H1 (cell line): ENCODE measurements around the gene NADK. TPM values are rescaled to one million over a fixed set of nuclear protein-coding genes. Genes with fewer than 3 reads are reported as not detected.

ENCODE experiments used
- CTCF ChIA-PET: fragments of 300-600 bp; sonication (Branson Sonifier 250); formaldehyde crosslinking; loops from one replicate; lab custom pipeline; 2021; ENCODE audit not compliant: partially characterized antibody; lab: Charles Lee
- POLR2A ChIA-PET: fragments of 300-600 bp; sonication (Branson Sonifier 250); formaldehyde crosslinking; loops from one replicate; lab custom pipeline; 2021; ENCODE audit warnings: inconsistent platforms; ENCODE audit not compliant: partially characterized antibody; lab: Charles Lee
- DNase-seq, 2 experiments: peaks; one replicate each; pipeline versions ENCODE4 v3.0.0 to v3.0.0-alpha.2; 2010 to 2022; ENCODE audit warnings: low spot score in 2 of 2, low read depth in 1 of 2, mixed read lengths in 1 of 2
- FAIRE-seq: peaks from 2 replicates; lab custom pipeline; 2011; peaks lifted over from hg19 to GRCh38; lab: Jason Lieb, UNC
- H2AFZ ChIP-seq: 2 replicates; pipeline ENCODE4 v1.8.1; 2012; ENCODE audit warnings: low read length, inconsistent platforms
- H2AK5ac ChIP-seq: 2 replicates; pipeline ENCODE4 v1.6.1; 2013; ENCODE audit warnings: low read depth, low read length
- H2BK120ac ChIP-seq: replicated peaks from 2 replicates; pipeline ENCODE3; 2013; ENCODE audit warnings: low read depth, low read length, inconsistent platforms
- H2BK12ac ChIP-seq: 2 replicates; pipeline ENCODE4 v1.6.1; 2013; ENCODE audit warnings: low read depth, low read length
- H2BK15ac ChIP-seq: 2 replicates; pipeline ENCODE4 v1.6.1; 2013; ENCODE audit warnings: low read length
- H2BK20ac ChIP-seq: 2 replicates; pipeline ENCODE4 v1.6.1; 2013; ENCODE audit warnings: low read length
- H2BK5ac ChIP-seq: 2 replicates; pipeline ENCODE4 v1.6.1; 2013; ENCODE audit warnings: low read depth, low read length
- H3K14ac ChIP-seq: 2 replicates; pipeline ENCODE4 v1.6.1; 2013; ENCODE audit warnings: inconsistent platforms; ENCODE audit not compliant: insufficient read length
- H3K18ac ChIP-seq: 2 replicates; pipeline ENCODE4 v1.6.1; 2013; ENCODE audit warnings: low read length; ENCODE audit errors: extremely low read depth
- H3K23ac ChIP-seq: 2 replicates; pipeline ENCODE4 v1.6.1; 2013; ENCODE audit warnings: inconsistent platforms; ENCODE audit not compliant: insufficient read length
- H3K23me2 ChIP-seq: 2 replicates; pipeline ENCODE4 v1.6.1; 2013; ENCODE audit warnings: low read depth, low read length
- H3K27ac ChIP-seq: 2 replicates; pipeline ENCODE4 v1.6.1; 2011; ENCODE audit warnings: low read depth, low read length, inconsistent platforms
- H3K27me3 ChIP-seq, 4 experiments: replicated peaks in 1 of 4; 1 replicate in 1 of 4; 2 replicates in 3 of 4; pipeline versions ENCODE4 v1.6.1 to v1.8.1; 2011 to 2013; ENCODE audit warnings: low read length in 3 of 4, mild to moderate bottlenecking in 3 of 4, inconsistent platforms in 2 of 4, mixed read lengths in 2 of 4, moderate library complexity in 1 of 4; ENCODE audit not compliant: control insufficient read depth in 3 of 4, insufficient read depth in 3 of 4; ENCODE audit errors: extremely low read depth in 1 of 4
- H3K36me3 ChIP-seq, 4 experiments: 2 replicates each; pipeline versions ENCODE4 v1.6.1 to v1.8.1; 2011 to 2013; ENCODE audit warnings: mild to moderate bottlenecking in 4 of 4, low read length in 3 of 4, moderate library complexity in 2 of 4, control low read depth in 1 of 4, inconsistent platforms in 1 of 4; ENCODE audit not compliant: insufficient read depth in 4 of 4, control insufficient read depth in 2 of 4
- H3K4ac ChIP-seq: replicated peaks from 2 replicates; pipeline ENCODE3; 2013; ENCODE audit warnings: low read length, low read depth, mixed read lengths, inconsistent platforms; ENCODE audit not compliant: insufficient read length
- H3K4me1 ChIP-seq, 4 experiments: replicated peaks in 1 of 4; 1 replicate in 1 of 4; 2 replicates in 3 of 4; pipeline versions ENCODE4 v1.6.1 to v1.8.1; 2011 to 2013; ENCODE audit warnings: low read length in 3 of 4, inconsistent platforms in 2 of 4, mixed read lengths in 1 of 4; ENCODE audit not compliant: insufficient read depth in 4 of 4, control insufficient read depth in 3 of 4
- H3K4me2 ChIP-seq, 2 experiments: 2 replicates each; pipeline versions ENCODE4 v1.6.1 to v1.8.1; 2011 to 2013; ENCODE audit warnings: low read depth in 2 of 2, low read length in 2 of 2, control low read depth in 1 of 2, inconsistent platforms in 1 of 2, mild to moderate bottlenecking in 1 of 2; ENCODE audit not compliant: insufficient read depth in 1 of 2
- H3K4me3 ChIP-seq, 4 experiments: fragments of 200-600, 300-600 bp in 1 of 4; sonication (generic), shearing (Covaris generic), sonication (Bioruptor Twin) in 1 of 4; 2 replicates each; pipeline versions ENCODE4 v1.5.1 to v1.8.1; 2011 to 2016; ENCODE audit warnings: low read length in 4 of 4, low read depth in 3 of 4, control low read depth in 2 of 4, inconsistent platforms in 2 of 4, mild to moderate bottlenecking in 2 of 4, mixed read lengths in 1 of 4, moderate library complexity in 1 of 4; ENCODE audit not compliant: insufficient read depth in 2 of 4; ENCODE audit errors: extremely low read depth in 1 of 4
- H3K56ac ChIP-seq: replicated peaks from 2 replicates; pipeline ENCODE3; 2013; ENCODE audit warnings: low read depth, mild to moderate bottlenecking, mixed read lengths, low read length, inconsistent platforms; ENCODE audit not compliant: insufficient read length
- H3K79me1 ChIP-seq: 2 replicates; pipeline ENCODE4 v1.6.1; 2013; ENCODE audit warnings: low read depth, low read length, control low read depth
- H3K79me2 ChIP-seq, 2 experiments: 2 replicates each; pipeline versions ENCODE4 v1.6.1 to v1.8.1; 2012 to 2013; ENCODE audit warnings: low read length in 2 of 2, mild to moderate bottlenecking in 2 of 2, inconsistent platforms in 1 of 2; ENCODE audit not compliant: insufficient read depth in 2 of 2, control insufficient read depth in 1 of 2
- H3K9ac ChIP-seq, 4 experiments: replicated peaks in 1 of 4; 1 replicate in 1 of 4; 2 replicates in 3 of 4; pipeline versions ENCODE4 v1.6.1 to v1.8.1; 2011 to 2013; ENCODE audit warnings: low read depth in 3 of 4, low read length in 3 of 4, control low read depth in 2 of 4, mild to moderate bottlenecking in 2 of 4, moderate library complexity in 2 of 4, inconsistent platforms in 1 of 4; ENCODE audit errors: extremely low read depth in 1 of 4
- H3K9me3 ChIP-seq, 2 experiments: 2 replicates each; pipeline versions ENCODE4 v1.6.1 to v1.8.1; 2012 to 2013; ENCODE audit warnings: mild to moderate bottlenecking in 2 of 2, moderate library complexity in 2 of 2, control low read depth in 1 of 2, inconsistent platforms in 1 of 2, low read depth in 1 of 2, low read length in 1 of 2, mixed read lengths in 1 of 2; ENCODE audit not compliant: insufficient read depth in 2 of 2
- H4K20me1 ChIP-seq, 2 experiments: replicated peaks in 1 of 2; 2 replicates each; pipeline versions ENCODE3 to v1.8.1; 2011 to 2013; ENCODE audit warnings: inconsistent platforms in 2 of 2, low read length in 2 of 2, mild to moderate bottlenecking in 1 of 2; ENCODE audit not compliant: insufficient read depth in 2 of 2, control insufficient read depth in 1 of 2
- H4K5ac ChIP-seq: 2 replicates; pipeline ENCODE4 v1.6.1; 2013; ENCODE audit warnings: low read length, low read depth, mixed read lengths, inconsistent platforms; ENCODE audit not compliant: insufficient read length
- H4K8ac ChIP-seq: 2 replicates; pipeline ENCODE4 v1.8.0; 2013; ENCODE audit warnings: mild to moderate bottlenecking, moderate library complexity, low read length, inconsistent platforms; ENCODE audit not compliant: insufficient read depth; ENCODE audit errors: extremely low read depth
- H4K91ac ChIP-seq: replicated peaks from 2 replicates; pipeline ENCODE3; 2013; ENCODE audit warnings: low read length, mixed read lengths, inconsistent platforms; ENCODE audit not compliant: insufficient read length
- BCL11A ChIP-seq, 2 experiments: IDR thresholded peaks; one replicate each; pipeline ENCODE4 v1.6.1; 2011; ENCODE audit warnings: low read depth in 2 of 2, low read length in 2 of 2, mild to moderate bottlenecking in 2 of 2
- CTBP2 ChIP-seq: IDR thresholded peaks from 2 replicates; pipeline ENCODE4 v1.7.0; 2011; ENCODE audit warnings: borderline replicate concordance, mild to moderate bottlenecking, moderate library complexity, mixed read lengths, low read length; ENCODE audit not compliant: insufficient read depth, insufficient read length
- EZH2 ChIP-seq: fragments of 200-600 bp; sonication (generic); IDR thresholded peaks from 2 replicates; pipeline ENCODE4 v1.7.1; 2012; ENCODE audit warnings: low read depth, mild to moderate bottlenecking, moderate library complexity, low read length, inconsistent platforms; ENCODE audit not compliant: severe bottlenecking
- NRF1 ChIP-seq: IDR thresholded peaks from 2 replicates; pipeline ENCODE4 v1.6.1; 2011; ENCODE audit warnings: mild to moderate bottlenecking, low read depth, low read length, improper control_type of control experiment
- RBBP5 ChIP-seq: IDR thresholded peaks from 2 replicates; pipeline ENCODE4 v1.7.1; 2012; ENCODE audit warnings: low read depth, mild to moderate bottlenecking, inconsistent platforms, low read length, moderate library complexity, borderline replicate concordance
- RFX5 ChIP-seq: IDR thresholded peaks from 2 replicates; pipeline ENCODE4 v1.6.1; 2011; ENCODE audit warnings: low read depth, low read length, improper control_type of control experiment, borderline replicate concordance
- RXRA ChIP-seq: IDR thresholded peaks from 2 replicates; pipeline ENCODE4 v1.6.1; 2011; ENCODE audit warnings: low read depth, mild to moderate bottlenecking, low read length, moderate library complexity; ENCODE audit not compliant: insufficient read depth
- SAP30 ChIP-seq: fragments of 300-600 bp; sonication (generic); IDR thresholded peaks from 2 replicates; pipeline ENCODE4 v1.7.1; 2012; ENCODE audit warnings: low read length, moderate library complexity, mild to moderate bottlenecking, inconsistent platforms; ENCODE audit not compliant: insufficient read depth, insufficient replicate concordance
- SP4 ChIP-seq: IDR thresholded peaks from 2 replicates; pipeline ENCODE4 v1.6.1; 2012; ENCODE audit warnings: low read length, inconsistent platforms
- SRF ChIP-seq: IDR thresholded peaks from 2 replicates; pipeline ENCODE4 v1.6.1; 2011; ENCODE audit warnings: mild to moderate bottlenecking, low read depth, low read length, moderate library complexity
- SUZ12 ChIP-seq: fragments of 200-600 bp; sonication (generic); IDR thresholded peaks from 2 replicates; pipeline ENCODE4 v1.6.1; 2012; ENCODE audit warnings: mild to moderate bottlenecking, inconsistent platforms, low read length, moderate library complexity, mixed read lengths
- TCF12 ChIP-seq: IDR thresholded peaks from 2 replicates; pipeline ENCODE4 v1.6.1; 2011; ENCODE audit warnings: low read depth, mild to moderate bottlenecking, low read length
- WGBS, 2 experiments: shearing (Covaris generic) in 1 of 2; methylation state at CpG; one replicate each; pipeline versions ENCODE4 v1.1.6 to v1.1.7; 2013 to 2015; ENCODE audit warnings: low lambda C conversion rate in 2 of 2, mixed read lengths in 2 of 2, inconsistent platforms in 1 of 2, low coverage in 1 of 2, missing lambda C conversion rate in 1 of 2; ENCODE audit not compliant: insufficient replicate concordance in 2 of 2, insufficient coverage in 1 of 2, insufficient read length in 1 of 2; ENCODE audit errors: extremely low coverage in 1 of 2, missing lambda C conversion rate in 1 of 2; 5-methylcytosine and 5-hydroxymethylcytosine counted together
- polyA plus RNA-seq, 7 experiments: library from polyadenylated mRNA; depleted of rRNA in 3 of 7; stranded (reverse) in 5 of 7; unstranded in 2 of 7; fragments of >200 nt in 5 of 7; fragments of 200-250 nt in 2 of 7; gene quantifications; 1 replicate in 5 of 7; 2 replicates in 1 of 7; 4 replicates in 1 of 7; pipeline versions ENCODE4 v1.2.1 to v1.2.3, GENCODE V29; 2011 to 2013; ENCODE audit warnings: missing spikeins in 2 of 7, mixed read lengths in 2 of 7
- total RNA-seq: library from RNA; stranded (reverse); fragmentation: NEBNext Ultra II Directional; extraction: Animal tissue kit (Norgen Biotek cat#: 25700); gene quantifications from 2 replicates; pipeline ENCODE4 v1.2.1, GENCODE V29; 2021
- TF ChIP-seq, protein P1 (sequence below): IDR thresholded peaks from 2 replicates; pipeline ENCODE4 v1.6.1; 2011; ENCODE audit warnings: low read depth, mild to moderate bottlenecking, low read length; ENCODE audit not compliant: insufficient read depth

NADK gene
- total and polyA plus RNA-seq, 2 of the 8 experiments (the other 6 are each of a cell fraction or from before 2014, with no cell fraction given), result 78.0 to 89.7 TPM

DNA sequence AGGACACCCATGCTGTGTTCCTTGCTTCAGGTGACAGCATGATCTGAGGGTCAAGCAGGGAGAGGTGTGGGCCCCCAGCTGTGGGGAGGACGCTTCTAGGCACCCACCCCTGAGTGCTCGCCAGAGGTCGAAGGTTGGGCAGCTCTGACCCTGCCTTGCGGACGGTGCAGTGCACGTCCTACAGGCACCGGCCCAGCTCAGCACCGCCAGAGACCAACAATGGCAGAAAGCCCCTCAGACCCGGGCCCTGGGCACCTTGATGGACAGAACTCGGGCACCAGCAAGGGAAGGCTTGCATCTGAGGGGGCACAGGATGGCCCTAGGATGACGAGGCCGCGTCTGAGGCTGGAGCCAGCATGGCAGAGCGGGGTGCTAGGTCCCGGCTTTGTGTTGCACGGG is 24.7 kb downstream of the NADK start:
- no peak overlapping the region for H2BK20ac ChIP-seq
- TF ChIP-seq SAP30, result no peak
- TF ChIP-seq, protein P1, sequence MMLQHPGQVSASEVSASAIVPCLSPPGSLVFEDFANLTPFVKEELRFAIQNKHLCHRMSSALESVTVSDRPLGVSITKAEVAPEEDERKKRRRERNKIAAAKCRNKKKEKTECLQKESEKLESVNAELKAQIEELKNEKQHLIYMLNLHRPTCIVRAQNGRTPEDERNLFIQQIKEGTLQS, result no peak
- no peak for TF ChIP-seq BCL11A (IDR thresholded peaks at IDR 0.05; ENCODE audit: low read depth in 2 of 2, low read length in 2 of 2)
- TF ChIP-seq SUZ12, result no peak
- TF ChIP-seq TCF12, result no peak
- no peak for TF ChIP-seq RXRA
- TF ChIP-seq SP4, result no peak
- TF ChIP-seq RFX5, result no peak
- no peak for TF ChIP-seq SRF
- TF ChIP-seq RBBP5, result no peak
- TF ChIP-seq CTBP2, result no peak
- no peak for TF ChIP-seq NRF1
- no peak for TF ChIP-seq EZH2
- TF ChIP-seq, all 59 proteins: peak for 0
- no peak overlapping the region for H3K18ac ChIP-seq
- no peak overlapping the region for H3K14ac ChIP-seq
- no peaks in the 10 kb centered on the region for H3K9me3 ChIP-seq
- peaks cover 0 to 3% of the 10 kb centered on the region in 2 experiments; a peak in 1 of 4 replicates for H3K79me2 ChIP-seq
- H2AK5ac ChIP-seq, result no peak overlapping the region
- no peak for DNase-seq
- no peak overlapping the region for H4K5ac ChIP-seq
- FAIRE-seq, result no peak
- peak overlapping the region; percentile 65 for H4K8ac ChIP-seq
- no peak overlapping the region for H2BK120ac ChIP-seq
- H3K56ac ChIP-seq, result no peak overlapping the region
- POLR2A ChIA-PET, result interaction anchor here (1.5 kb wide), 1 partner anchor 24 kb away, joined by 4 read pairs; no protein-coding TSS in a partner anchor
- CTCF ChIA-PET, result interaction anchor here (1.1 to 1.7 kb wide), 4 partner anchors 23 to 50 kb away, joined by 3 to 4 read pairs (median 4); no protein-coding TSS in a partner anchor
- H3K23ac ChIP-seq, result no peak overlapping the region
- no peak overlapping the region for H2BK12ac ChIP-seq
- H3K4me2 ChIP-seq, result no peak overlapping the region
- no peak overlapping the region for H2BK15ac ChIP-seq
- peaks cover 0 to 1% (median 0%) of the 10 kb centered on the region in 4 experiments; a peak in 1 of 7 replicates for H3K4me1 ChIP-seq
- no peak overlapping the region for H4K91ac ChIP-seq
- peaks cover 8 to 19% of the 10 kb centered on the region in 2 experiments for H4K20me1 ChIP-seq
- H2BK5ac ChIP-seq, result no peak overlapping the region
- WGBS, 2 experiments, result 94% methylated on average over 16 of the region's 16 CpGs; no CpG with 5 or more reads in 1 of the 2 experiments
- peaks cover 7 to 43% (median 34%) of the 10 kb centered on the region in 4 experiments for H3K36me3 ChIP-seq
- no peak overlapping the region for H3K4ac ChIP-seq
- no peak overlapping the region for H2AFZ ChIP-seq
- no peak overlapping the region for H3K9ac ChIP-seq
- H3K4me3 ChIP-seq, result no peak overlapping the region
- no peak overlapping the region for H3K27ac ChIP-seq
- no peaks in the 10 kb centered on the region for H3K27me3 ChIP-seq
- H3K23me2 ChIP-seq, result no peaks in the 10 kb centered on the region
- peaks cover 3% of the 10 kb centered on the region; the same call in 1 of the 2 replicates for H3K79me1 ChIP-seq
